OCI-LY7 (cell line): ENCODE measurements around the gene ADAMTS2.

Experiments
- CTCF ChIP-seq: fragments of 200-600 bp; sonication (generic); conservative IDR thresholded peaks from 2 replicates; pipeline ENCODE4 v1.5.1; 2014; ENCODE audit warnings: mild to moderate bottlenecking, antibody characterized with exemption, low read length, moderate library complexity, mixed read lengths
- EZH2phosphoT487 ChIP-seq: fragments of 200-600 bp; sonication (generic); IDR thresholded peaks from 2 replicates; pipeline ENCODE4 v1.6.1; 2018; ENCODE audit warnings: low read depth, borderline replicate concordance, mild to moderate bottlenecking, mixed run types, antibody characterized with exemption, low read length, moderate library complexity, mixed read lengths

DNA sequence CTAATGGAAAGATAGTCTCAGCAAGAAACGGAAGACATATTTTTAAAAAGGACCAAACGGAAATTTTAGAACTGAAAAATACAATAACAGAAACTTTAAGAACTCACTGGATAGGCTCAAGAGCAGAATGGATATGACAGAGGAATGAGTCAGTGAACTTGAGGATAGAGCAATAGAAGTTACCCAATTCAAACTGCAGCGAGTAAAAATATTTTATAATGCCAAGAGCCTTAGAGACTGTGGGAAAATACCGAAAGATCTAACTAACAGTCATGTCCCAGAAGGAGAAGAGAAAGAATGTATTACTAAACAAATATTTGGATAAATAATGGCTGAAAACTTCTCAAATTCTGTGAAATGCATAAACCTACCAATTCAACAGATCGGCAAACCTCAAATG lies 40.8 kb downstream of the ADAMTS2 start:
- TF ChIP-seq CTCF: no peak
- TF ChIP-seq EZH2phosphoT487: no peak
